Fibroblast of skin of left quadriceps (primary cell): ENCODE measurements around the gene PHC2.

ENCODE experiments used
- DNase-seq, 2 experiments: peaks; one replicate each; pipeline ENCODE4 v3.0.0-alpha.2; 2013; ENCODE audit warnings: low read depth in 2 of 2

Gene PHC2

GRCh38 chr1:33388805-33389771, 41.8 kb downstream of the PHC2 start:
- DNase-seq: peak; percentile 60 to 63

GRCh38 chr1:33387625-33388024, 43.3 kb downstream of the PHC2 start:
- DNase-seq: peak; percentile 63 to 66

- no peak for DNase-seq
Measured at GRCh38 chr1:33385251-33385650, 45.6 kb downstream of the PHC2 start.

GRCh38 chr1:33384040-33384812, 46.7 kb downstream of the PHC2 start:
- peak; percentile 52 to 55 for DNase-seq

- DNase-seq: no peak
Measured at GRCh38 chr1:33383489-33383888, 47.4 kb downstream of the PHC2 start.

- DNase-seq: no peak
Measured at GRCh38 chr1:33382661-33383415, 48.1 kb downstream of the PHC2 start.

- DNase-seq: no peak
Measured at GRCh38 chr1:33381977-33382376, 48.9 kb downstream of the PHC2 start.

GRCh38 chr1:33380811-33381210, 50.1 kb downstream of the PHC2 start:
- DNase-seq: no peak

DNA sequence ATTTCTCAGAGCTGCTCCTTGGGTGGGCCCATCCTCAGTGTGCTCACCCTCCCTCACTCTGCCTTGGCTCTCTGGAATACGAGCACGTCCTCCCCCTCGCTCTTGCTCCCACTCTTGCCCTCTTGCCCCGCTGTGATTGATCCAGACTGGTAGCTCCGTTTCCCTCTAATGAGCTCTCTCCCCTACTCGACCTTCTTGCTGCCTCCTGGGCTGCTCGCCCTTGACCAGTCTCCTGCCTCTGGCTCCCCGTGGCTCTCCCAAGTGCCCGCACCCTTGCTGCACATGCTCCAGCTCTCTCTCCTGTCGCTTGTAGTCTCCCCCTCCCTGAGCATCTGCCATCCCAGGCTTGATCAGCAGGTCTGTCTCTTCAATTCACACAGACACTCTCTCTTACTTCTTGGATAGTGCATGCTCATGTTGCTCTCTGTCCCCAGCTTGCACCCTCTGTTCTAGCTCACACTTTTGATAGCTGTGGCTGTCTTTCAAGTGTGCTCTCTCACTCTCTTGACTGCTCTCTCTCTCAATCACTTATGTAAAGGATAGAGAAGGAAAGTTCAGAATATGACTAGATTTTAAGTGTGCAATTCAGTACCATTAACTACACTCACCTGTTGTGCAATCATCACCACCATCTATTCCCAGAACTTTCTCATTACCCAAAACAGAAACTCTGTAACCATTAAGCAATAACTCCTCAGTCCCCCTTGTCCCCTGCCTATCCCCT, 51.1 kb downstream of the PHC2 start:
- DNase-seq: no peak

DNA sequence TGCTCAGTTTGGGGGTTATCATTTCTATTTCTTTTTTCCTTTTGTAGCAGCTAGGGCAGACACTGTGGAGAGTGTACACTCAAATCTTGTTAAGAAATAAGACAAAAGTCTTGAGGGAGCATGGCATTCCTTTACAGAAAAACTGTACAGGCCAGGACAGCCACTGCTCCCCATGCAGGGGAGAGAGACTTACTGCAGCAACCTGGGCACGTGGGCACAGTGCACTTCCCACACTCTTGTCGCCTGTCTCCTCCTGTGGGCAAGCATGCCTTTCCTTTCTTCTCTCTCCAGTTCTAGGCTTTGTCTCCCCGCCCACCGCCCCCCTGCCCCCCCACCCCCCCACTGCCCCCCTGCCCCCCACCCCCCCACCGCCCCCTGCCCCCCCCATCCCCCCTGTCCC, 51.9 kb downstream of the PHC2 start:
- no peak for DNase-seq

DNA sequence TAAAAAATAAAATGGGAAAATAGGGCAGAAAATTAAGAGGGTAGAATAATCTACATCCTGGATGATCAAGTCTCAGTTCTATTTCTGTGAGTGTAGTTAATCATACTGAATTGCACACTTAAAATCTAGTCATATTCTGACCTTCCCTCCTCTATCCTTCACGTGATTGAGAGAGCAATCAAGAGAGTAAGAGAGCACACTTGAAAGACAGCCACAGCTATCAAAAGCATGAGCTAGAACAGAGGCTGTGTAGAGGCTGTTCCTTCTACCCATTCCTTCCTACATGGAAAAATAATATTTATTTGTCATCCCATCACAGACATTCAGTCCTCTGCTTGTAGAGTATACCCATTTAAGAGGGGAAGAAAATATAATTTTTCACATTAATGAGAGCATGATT, 52.4 kb downstream of the PHC2 start:
- DNase-seq: no peak

DNA sequence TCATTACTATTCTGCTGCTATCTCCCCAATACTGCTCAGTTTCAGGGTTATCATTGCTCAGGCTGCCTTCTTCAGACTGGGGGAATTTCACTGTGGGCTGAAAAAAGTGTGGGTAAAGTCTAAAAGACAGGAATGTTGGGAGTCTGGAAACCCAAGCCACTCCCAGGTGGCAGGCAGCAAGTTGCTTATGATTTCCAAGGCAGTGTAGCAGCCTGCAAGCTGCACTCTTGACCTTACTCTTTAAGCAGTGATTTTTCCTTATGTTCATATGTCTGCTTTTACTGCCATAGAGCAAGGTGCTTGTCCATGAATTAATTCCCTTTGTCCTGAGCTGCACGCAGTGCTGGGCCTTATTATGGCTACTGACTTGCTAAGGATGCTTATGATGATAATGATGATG, 53.1 kb downstream of the PHC2 start:
- no peak for DNase-seq

DNA sequence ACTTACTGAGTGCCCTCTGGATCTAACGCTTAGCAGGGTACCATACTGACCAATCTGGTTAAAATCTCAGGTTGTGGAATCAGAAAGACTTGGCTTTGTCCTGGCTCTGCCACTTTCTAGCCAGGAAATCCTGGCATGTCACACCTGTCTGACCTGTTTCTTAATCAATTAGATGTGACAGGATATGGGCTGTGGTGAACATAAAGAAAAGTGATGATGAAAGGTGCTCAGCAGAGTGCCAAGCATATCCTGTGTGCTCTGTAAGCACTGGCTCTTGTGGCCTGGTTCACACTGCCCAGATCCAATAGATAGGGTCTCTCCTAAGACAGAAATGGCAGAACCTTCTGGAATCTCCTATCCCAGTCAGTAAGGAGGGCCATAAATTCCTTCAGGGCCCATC, 53.9 kb downstream of the PHC2 start:
- DNase-seq: no peak

GRCh38 chr1:33375316-33375715, 55.6 kb downstream of the PHC2 start:
- DNase-seq: no peak

DNA sequence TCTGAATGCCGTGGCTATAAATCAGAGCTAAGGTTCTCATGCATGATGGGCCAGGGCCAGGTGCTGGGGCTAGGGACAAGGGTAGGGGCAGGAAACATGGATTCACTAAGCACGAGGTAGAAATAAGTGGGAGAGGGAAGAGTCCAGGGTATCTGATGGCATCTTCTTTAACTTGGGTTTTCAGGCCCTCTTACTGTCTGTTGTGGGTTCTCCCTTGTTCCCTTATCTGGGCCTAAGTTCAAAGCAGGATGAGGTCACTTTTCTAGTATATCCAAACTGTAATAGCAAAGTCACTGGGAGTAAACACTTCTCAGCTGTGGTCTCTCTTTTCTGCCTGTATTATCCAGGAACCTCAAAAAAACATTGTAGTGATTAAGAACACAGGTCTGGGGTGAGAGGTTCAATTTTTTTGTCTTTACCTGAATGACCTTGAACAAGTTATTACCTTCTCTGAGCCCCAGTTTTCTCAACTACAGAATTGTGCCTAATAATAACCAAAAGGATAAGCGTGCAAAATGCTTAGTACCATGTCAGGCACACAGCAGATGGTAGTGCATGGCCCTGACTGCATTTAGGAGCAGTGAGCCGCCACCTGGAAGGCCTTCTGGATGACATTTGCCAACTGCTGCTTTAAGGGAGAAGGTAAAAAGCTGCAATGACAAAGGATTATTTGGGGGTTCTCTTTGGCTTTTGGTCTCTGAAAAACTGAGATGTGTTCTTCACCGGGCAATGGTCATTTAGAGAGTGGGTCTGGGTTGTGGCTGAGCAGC, 56.4 kb downstream of the PHC2 start:
- no peak for DNase-seq

DNA sequence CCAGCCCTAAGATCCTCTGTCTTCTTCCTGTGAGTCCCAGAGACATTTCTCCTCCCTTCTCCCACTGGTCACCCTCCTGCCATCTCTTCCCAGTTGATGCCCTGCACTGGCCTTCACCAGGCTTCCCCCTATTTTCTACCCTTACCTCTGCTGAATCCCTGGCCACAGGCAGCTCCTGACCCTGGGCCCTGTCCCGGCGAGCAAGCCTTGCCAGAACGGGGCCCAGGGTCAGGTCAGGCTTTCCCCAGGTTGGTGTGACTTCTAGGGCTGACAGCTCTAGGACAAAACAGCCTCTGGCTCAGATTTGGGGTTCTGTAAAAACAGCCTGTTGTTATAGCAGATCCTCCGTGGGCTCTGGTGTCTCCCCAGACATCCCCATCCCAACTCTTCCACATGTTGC, 57.3 kb downstream of the PHC2 start:
- no peak for DNase-seq

- DNase-seq: no peak
Measured at GRCh38 chr1:33372677-33373076, 58.2 kb downstream of the PHC2 start.

DNA sequence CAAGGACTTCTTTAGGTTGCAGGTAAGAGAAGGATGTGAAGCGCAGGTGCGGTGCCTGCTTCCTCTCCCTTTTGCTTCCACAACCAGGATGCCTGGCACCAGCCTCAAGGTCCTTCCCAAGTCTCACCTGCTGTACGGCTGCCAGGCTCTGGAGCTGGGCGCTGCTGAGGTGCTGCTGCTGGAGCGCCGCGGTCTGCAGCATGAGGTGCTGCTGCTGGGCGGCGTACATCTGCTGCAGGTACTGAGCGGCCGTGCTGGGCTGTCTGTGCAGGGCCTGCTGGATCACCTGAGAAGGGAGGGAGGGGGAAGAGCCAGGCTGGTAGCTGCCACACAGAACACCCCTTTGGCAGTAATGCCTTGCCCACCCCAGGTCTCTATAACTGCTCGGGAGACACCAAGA, 58.7 kb downstream of the PHC2 start:
- DNase-seq: no peak

GRCh38 chr1:33371334-33371733, 59.6 kb downstream of the PHC2 start:
- no peak for DNase-seq

DNA sequence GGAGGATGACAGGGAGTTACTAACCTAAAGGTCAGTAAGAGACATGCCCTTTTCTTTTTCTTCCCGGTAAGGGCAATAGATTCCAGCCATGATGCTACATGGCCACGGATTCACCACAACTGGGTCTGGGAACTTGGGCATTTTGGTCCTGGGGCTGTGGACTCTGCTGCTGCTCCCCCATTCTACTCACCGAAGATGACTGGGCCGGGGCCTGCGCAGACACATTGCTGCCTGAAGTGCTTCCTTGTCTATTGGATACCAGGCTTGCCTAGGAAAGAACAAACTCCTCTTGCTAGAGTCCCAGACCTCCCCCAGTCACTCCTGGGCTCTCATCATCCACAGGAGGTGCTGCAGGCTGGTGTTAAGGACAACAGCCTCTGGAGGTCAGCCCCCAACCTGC, 60.1 kb downstream of the PHC2 start:
- no peak for DNase-seq

GRCh38 chr1:33370301-33370700, 60.6 kb downstream of the PHC2 start:
- DNase-seq: no peak
